A549 treated with CORT108297 at 1 μM for 4 hours (cell line): ENCODE data around the gene RD3L. TPM values are rescaled to one million over a fixed set of nuclear protein-coding genes. Genes with fewer than 3 reads are reported as not detected.

Source experiments
- total RNA-seq: library from RNA; stranded (reverse); fragments of 200-300 nt; extraction: Qiagen RNA extraction; gene quantifications from 5 replicates; pipeline ENCODE4 v1.2.3, GENCODE V29; 2022

RD3L gene
- total RNA-seq, result not detected in 5 replicates

GRCh38 chr14:103941973-103942736 lies at the start of gene RD3L:
Gene RD3L, minus strand, starts transcription at chr14:103942529. Its CDS starts 834 bp downstream, at chr14:103941695.

GRCh38 chr14:103928011-103928890 lies 14.1 kb downstream of the RD3L start, which contains the start of gene TDRD9:
Gene TDRD9, plus strand, starts transcription at chr14:103928456. Its CDS starts 54 bp downstream, at chr14:103928510.

Other genes with a start within 250 kb of the RD3L start
- gene XRCC3, start 227.1 kb downstream of the RD3L start, total RNA-seq, result 28.4 to 33.0 TPM (median 29.8 TPM) in 5 replicates
- gene ZFYVE21, start 226.7 kb downstream of the RD3L start, total RNA-seq, result 33.3 to 44.8 TPM (median 37.8 TPM) in 5 replicates
- gene PPP1R13B, start 95.0 kb downstream of the RD3L start, total RNA-seq, result 5.0 to 5.9 TPM (median 5.3 TPM) in 5 replicates
- not detected in 5 replicates for gene TDRD9, start 14.1 kb downstream of the RD3L start, total RNA-seq
- gene ASPG, start 143.2 kb upstream of the RD3L start, total RNA-seq, result 0.03 to 0.06 TPM (median 0.05 TPM) in 3 of 5 replicates, not detected in the others
- 1.9 to 4.4 TPM (median 3.7 TPM) in 5 replicates for gene KIF26A, start 196.1 kb upstream of the RD3L start, total RNA-seq